Caki2 (cell line): ENCODE data around the gene SHROOM3. TPM values are rescaled to one million over a fixed set of nuclear protein-coding genes. Genes with fewer than 3 reads are reported as not detected.

Experiments
- DNase-seq: peaks from one replicate; pipeline ENCODE4 v3.0.0-alpha.2; 2015; ENCODE audit warnings: low read depth
- in situ Hi-C: cut with HindIII; loops from 2 replicates; pipeline ENCODE4 v1.10.0; 2016; ENCODE audit warnings: low sequenced_read_pairs, low pct_unique_long_range_greater_than_20kb, mixed read lengths
- total RNA-seq: library from RNA; depleted of rRNA; stranded (reverse); fragments of >200 nt; shearing (Covaris generic); gene quantifications from 2 replicates; pipeline ENCODE4 v1.2.3, GENCODE V29; 2014; ENCODE audit warnings: low replicate concordance

The SHROOM3 gene
- total RNA-seq, 1 experiment from 2014 or later = 20.2 TPM

DNA sequence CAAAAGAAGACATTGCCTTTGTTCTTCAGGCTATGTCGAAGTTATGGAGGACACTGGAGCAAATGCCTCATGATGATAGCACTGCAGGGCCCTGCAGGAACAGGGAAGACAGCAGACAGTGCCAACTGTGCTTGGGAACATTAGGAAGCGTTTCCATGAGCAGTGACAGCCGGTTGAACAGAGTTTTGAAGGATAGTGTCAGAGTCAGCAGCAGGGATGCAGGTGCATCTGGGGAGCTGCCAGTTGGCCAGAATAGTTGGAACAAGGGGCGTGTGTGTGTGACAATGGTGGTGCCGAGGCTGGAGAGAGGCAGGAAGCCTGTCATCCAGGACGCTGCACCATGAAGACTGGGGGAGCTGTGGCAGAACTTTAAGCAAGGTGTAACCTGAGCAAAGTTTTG is 88.6 kb downstream of the SHROOM3 start:
- no peak for DNase-seq
- in situ Hi-C loops = no loop called here

DNA sequence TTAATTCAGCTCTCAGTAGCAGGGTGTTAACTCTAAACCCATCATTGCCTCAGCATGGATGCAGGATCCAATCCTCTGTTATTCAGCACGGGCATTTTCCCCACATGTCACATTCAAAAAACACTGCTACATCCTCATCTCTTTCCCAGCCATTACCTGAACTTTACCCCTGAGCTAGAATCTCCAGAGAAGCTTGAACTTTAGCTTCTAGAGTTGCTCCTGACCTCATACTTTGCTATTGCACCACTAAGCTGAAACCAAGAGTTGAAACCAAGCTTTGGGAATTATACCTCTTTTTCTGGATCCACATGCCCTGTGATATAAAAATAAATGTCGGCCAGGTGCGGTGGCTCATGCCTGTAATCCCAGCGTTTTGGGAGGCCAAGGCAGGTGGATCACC is 90.7 kb downstream of the SHROOM3 start:
- in situ Hi-C loops = no loop called here
- DNase-seq = no peak

DNA sequence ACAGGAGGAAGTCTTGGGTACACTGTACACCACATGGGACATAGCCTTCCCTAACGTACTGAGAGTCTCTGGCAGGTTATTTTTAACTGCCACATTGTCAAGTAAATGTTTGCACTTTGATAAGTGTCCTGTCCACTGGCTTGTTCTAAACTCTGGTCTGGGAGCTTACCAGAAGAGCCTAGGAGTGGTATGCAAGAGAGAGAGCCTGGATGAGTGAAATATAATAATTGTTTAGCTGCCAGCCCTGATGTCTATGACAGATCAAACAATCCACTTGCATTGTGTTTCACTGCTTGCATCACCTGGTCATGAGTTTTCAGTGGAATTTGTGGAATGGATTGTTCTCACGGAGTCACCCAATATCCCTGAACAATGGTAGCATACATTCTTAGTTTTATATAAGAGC is 91.6 kb downstream of the SHROOM3 start:
- in situ Hi-C loops = no loop called here
- no peak for DNase-seq

DNA sequence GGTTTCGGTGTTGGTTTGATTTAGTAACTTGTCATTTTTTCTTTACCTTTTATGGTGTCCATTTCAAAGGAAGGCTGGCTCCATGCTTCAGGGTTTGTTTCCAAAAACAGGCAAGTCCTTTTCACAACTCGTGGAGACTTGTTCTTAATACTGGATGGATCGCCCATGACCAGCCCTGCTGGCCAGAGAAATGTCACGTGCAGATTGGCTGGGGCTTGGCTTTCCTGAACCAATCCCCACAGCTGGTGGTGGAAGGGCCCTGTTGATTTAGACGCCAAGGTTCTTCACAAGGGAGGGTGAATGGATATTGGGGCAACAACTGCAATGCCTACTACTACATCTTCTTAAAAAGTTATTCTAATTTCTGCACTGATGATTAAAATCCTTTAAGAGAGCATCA is 92.6 kb downstream of the SHROOM3 start:
- in situ Hi-C loops = no loop called here
- DNase-seq = no peak

DNA sequence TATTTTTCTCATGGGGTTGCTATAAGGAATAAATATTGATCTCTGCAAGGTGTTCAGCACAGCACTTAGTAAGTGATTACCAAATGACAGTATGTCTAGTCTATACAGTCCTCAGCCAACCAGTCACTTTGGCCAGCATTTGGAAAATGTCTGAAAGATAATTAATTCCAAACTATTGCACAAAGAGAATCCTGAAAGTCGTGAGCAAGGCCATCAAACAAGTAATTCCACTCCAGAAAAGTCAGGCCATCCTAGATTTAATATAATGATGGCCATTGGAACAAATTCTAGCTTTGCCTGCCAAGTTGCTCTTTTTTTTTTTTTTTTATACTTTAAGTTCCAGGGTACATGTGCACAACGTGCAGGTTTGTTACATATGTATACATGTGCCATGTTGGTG is 96.6 kb downstream of the SHROOM3 start:
- in situ Hi-C loops = no loop called here
- no peak for DNase-seq

DNA sequence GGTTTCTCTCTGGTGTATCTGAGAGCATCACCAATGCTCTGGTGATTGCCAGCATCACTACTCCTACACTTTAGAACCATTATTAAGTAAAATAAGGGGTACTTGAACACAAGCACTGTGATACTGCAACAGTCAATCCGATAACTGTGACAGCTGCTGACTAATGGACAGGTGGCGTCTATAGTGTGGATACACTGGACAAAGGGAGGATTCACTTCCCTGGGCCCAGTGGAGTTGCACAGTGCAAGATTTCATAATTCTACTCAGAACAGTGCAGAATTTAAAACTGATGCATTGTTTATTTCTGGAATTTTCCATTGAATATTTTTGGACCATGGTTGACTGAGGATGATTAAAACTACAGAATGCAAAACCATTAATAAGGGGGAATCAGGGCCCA is 97.8 kb downstream of the SHROOM3 start:
- in situ Hi-C loops = no loop called here
- DNase-seq = no peak

DNA sequence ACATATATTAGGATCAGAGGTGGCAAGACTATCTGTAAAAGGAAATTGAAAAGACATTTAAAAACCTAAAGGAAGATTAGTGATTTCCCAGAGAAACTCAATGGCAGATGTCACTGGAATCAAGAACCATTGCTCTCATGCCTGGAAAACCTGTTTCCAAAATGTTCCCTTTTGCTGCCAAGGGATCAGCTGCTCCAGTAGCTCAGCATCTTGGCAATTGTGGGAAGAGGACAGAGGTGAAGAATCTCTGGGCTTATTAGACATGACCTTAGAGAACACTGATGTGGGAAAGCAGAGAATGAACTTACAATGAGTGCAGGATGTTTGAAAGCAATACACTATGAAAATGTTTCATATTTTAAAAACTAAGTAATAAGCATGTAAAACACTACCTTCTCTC is 98.3 kb downstream of the SHROOM3 start:
- in situ Hi-C loops = no loop called here
- DNase-seq = no peak

DNA sequence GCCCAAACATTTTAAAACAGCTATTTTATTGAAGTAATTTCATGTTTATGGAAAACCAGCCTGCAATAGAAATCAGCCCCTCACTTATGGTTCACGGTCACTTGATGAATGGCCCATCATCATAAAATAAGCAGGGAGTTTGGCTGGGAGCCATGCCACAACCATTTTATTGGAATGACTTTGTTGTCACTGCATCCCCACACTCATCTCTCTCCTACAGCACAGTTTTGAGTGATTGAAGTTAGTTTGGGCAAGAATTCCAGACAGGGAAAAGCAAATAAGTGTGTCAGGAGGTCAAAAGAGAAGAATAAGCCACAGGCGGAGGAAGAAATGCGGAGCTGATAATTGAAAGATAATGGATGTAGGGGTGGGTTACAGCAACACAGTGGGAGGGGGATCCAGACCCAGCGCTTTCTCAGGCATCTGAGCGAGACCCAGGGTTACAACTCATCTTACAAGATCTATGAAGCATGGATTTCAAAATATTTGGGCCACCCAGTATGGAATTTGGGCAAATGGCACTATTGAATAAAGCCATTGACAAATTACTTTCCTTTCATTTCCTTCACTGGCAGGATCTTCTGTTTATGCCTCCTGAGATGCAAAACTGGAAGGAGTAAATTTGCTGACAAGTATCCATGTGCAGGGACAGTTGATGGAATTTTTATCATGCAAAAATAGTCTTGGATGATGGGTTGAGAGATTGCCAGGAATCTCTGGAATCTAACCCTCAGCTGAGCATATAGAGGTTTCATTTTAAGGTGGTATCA is 100.8 kb downstream of the SHROOM3 start:
- peak; percentile 91 for DNase-seq
- in situ Hi-C loops = no loop called here

DNA sequence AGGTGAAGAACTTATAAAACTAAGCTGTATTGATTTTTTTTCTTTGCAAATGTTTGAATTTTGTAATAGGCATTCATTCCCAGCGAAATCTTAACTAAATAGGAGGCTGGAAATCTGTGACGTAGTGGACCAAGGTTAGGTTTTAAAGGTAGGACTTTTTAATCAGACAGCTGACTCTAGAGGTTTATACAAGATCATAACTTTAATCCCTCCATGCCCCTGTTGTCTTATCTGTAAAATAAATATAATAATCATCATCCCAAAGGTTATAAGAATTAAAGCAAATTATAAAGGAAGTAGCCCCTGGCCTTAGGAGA is 101.3 kb downstream of the SHROOM3 start:
- in situ Hi-C loops = no loop called here
- DNase-seq = no peak

DNA sequence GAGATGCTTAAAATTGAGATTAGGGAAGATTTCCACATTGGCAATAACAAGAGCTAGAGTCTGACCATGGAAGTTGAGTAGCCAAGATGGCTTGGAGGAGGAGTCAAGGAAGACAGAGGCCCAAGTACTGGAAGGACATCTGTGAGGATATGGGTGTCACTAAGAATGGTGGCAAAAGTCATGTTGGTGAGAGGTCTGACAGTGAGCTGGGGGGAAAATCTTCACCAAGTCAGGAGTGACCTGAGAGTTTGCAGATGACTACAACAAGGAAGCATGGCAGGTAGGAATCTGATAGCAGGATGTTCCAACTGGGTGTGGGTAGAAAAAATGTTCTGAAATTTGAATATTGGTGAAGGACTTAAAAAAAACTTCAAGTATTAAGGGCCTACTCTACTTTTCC is 103.3 kb downstream of the SHROOM3 start:
- in situ Hi-C loops = no loop called here
- DNase-seq = no peak

DNA sequence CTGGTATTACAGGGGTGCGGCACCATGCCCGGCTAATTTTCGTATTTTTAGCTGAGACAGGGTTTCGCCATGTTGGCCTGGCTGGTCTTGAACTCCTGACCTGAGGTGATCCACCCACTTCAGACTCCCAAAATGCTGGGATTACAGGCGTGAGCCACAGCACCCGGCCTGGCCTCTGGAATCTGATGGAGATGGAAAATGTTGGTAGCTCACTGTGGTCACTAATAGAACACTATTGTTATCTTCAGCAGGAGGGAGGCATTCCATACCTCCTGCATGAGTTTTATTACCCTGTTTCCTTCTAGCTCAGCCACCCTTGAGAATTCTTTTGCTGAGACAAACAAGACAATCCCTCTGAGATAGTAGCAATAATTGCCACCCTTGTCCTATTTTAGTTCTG is 105.0 kb downstream of the SHROOM3 start:
- DNase-seq = no peak
- in situ Hi-C loops = no loop called here

DNA sequence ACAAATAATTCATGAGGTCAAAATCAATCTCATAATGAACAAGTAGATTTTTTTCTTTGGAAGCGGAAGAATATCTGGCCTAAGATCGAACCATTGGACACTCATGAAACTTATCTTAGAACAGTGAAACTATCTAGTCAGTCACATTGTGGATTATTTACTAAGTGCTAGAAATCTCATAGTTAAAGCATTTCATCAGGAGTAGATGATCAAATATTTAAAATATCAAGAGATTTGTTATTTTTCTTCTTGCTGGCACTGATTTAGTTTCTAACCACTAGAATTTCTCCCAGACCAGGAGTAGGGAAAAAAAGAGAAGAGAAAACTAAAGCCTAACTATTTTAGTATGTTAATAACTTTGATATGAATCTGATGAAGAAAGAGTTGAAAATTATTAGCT is 105.5 kb downstream of the SHROOM3 start:
- in situ Hi-C loops = no loop called here

DNA sequence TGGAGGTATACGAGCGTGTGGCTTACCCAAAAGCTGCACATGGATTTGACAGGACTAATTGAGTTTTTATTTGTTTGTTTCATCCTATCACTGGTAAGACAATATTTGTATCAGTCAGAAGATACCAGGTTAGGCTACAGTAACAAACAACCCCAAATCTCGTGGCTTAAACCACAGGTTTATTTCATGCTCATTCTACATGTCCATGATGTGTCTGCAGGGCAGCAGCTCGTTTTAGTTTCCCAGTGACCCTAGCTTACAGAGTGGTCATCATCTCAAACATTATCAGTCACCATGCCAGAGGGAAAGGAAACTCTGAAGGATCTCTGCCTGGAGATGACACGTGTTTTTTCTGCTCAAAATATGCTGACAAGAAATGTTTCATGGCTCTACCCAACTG is 108.3 kb downstream of the SHROOM3 start:
- in situ Hi-C loops = no loop called here
- DNase-seq = no peak

More for the DNA sequence above, 105.5 kb downstream of the SHROOM3 start:
- no peak for DNase-seq

DNA sequence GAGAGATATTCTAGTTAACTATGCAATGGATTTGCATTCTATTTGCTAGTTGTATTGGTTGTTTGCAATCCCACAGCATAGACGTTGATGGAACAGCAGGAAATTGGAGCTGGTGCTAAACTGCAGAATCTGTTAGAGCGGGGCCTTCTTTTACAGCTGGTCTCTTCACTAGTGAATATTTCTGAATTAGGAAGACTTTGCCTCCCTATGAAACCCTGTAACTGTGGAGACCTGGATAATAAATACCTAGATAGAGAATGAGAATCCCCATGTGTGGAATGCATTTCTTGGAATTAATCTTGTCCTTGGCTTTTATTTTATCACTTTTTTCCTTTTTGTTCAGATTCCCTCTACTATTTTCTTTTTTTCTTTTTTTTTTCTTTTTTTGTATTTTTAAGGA is 109.7 kb downstream of the SHROOM3 start:
- in situ Hi-C loops = no loop called here
- DNase-seq = no peak

DNA sequence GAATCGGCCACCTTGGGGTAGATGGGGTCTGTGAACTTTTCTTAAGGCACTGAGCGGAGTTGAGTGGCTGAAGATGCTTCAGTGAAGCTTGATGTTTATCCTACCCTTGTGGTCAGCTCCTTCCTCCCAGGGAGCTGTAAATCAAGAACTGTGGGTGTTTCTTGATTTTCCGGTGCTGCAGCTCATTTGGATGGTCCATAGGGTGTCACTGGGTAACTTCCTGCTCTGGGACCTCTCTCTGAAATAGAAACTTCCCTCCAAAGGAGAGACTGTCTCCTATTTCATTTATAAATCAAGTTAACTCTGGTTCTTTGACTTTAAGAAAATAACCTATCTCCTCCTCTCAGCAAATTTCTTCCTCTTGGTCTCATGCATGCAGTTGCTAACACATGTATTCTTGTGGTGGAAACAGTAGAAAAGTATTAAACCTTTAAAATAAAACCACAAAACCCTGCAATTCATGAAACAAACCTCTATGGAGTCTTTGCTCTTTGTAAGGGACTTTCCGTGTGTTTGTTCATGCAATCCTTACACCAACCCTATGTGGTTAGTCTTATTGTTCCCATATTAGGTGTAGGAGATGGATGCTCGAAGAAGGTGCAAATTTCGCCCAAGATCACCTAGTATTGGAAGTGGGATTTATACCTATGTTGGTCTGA is 110.3 kb downstream of the SHROOM3 start:
- in situ Hi-C loops = no loop called here
- peak; percentile 80 for DNase-seq

DNA sequence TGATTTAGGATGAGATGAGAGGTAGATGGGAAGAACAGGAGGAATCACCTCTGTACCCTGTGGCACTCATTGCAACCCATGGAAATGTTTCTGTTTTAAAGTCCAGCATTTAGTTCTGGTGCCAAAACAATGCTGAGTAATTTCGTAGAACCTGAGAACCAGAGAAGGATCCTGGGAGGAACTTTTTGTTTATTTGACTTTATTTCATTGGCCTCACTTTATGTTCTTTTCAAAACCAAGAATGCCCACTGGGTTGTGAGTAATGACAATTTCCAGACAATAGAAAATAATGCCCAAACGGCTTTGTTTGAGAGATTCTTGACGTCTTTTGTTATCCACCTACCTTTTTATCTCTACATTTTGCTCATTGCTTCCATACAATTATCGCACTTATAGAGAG is 111.3 kb downstream of the SHROOM3 start:
- no peak for DNase-seq
- in situ Hi-C loops = no loop called here

DNA sequence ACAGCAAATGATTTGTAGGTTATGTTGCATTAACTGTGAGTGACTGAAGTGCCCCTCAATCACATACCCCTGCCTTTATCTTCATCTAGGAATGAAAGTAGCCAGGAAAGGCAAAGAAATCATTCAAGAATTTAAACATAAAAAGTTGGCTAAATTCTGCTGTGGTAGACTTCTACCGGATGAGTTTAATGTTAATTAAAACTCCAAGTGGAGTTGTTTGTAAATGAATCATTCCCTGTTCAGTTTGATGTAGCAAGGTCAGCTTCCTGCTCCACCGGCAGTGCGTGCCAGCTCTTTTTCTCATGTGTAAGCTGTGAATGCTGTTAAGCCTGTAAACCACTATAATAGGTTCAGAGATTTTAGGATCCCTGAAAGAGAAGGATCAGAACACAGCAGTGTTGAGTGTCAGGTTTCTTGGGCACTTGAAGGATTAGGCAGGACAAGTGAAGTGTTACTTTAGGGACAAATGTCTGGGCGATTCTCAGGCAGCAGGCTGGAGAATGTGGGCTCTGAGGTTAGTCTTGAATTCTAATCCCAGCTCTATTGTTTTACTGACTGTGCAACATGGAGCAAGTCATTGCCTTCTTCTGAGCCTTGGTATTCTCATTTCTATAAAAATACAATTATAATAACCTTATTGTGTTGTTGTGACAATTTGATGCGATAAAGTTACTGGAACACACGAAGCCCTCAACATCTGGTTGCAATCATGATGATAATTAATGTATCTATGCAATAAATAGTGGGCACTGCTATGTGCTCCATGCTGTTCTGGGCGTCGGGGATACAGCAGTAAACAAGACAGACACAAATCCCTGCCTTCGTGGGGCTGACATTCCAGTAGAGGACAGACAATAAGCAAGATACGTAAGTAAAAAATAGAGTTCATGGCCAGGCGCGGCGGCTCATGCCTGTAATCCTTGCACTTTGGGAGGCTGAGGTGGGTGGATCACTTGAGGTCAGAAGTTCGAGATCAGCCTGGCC is 112.0 kb downstream of the SHROOM3 start:
- in situ Hi-C loops = no loop called here

DNA sequence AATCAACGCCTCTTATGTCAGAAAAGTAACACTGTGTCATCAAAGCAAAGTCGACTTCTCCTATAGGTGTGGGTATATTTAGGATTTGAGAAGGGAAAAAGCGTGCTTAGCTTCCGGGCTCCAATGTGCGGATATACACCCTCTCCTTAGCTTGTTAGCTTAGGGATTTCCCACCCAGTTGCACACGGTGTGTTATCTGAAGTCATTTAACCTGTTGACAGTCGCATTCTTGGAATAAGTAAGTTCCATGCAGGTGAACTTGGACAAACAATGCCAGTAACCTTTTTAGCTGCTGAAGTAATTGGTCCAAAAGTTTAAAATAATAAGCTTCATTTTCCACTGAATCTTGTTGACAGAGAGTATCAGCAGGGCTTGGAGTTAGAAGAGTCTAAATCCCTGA is 113.7 kb downstream of the SHROOM3 start:
- in situ Hi-C loops = no loop called here

More for the DNA sequence above, 112.0 kb downstream of the SHROOM3 start:
- DNase-seq = peak; percentile 71

DNA sequence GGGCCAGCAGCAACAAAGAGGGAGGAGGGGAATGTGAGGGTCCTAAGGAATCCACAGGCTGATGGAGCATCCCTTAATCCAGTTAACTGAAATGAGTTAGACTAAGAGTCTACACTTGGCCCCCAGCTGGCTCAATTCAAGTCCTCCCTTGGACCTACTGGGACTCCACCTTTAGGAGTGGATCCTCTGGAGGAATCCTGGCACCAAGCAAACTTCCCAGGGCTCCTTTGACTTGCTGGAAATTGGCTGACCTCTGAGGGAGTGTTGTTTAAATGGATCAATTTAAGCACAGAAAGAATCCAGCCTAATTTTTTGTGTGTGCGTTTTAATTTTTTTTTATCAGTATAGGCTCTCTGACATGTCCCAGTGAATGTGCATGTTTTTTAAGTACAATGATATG is 114.7 kb downstream of the SHROOM3 start:
- DNase-seq = no peak
- in situ Hi-C loops = no loop called here

More for the DNA sequence above, 113.7 kb downstream of the SHROOM3 start:
- peak; percentile 71 for DNase-seq
